ENCODE measurements around the gene RNMT.

RNMT gene

GRCh38 chr18:13809531-13810255 lies 83.2 kb downstream of the RNMT start:
- in situ Hi-C loops (cut with MboI; ENCODE audit: low sequenced_read_pairs), result no loop called here

- in situ Hi-C loops (cut with MboI; ENCODE audit: low sequenced_read_pairs), result no loop called here
Observed at GRCh38 chr18:13810950-13811485, 84.5 kb downstream of the RNMT start.

GRCh38 chr18:13811993-13812392 lies 85.5 kb downstream of the RNMT start:
- in situ Hi-C loops (cut with MboI; ENCODE audit: low sequenced_read_pairs), result no loop called here

GRCh38 chr18:13813271-13813849 lies 86.9 kb downstream of the RNMT start:
- in situ Hi-C loops (cut with MboI; ENCODE audit: low sequenced_read_pairs), result no loop called here

All from HL-60/S4 treated with phorbol 12-myristate 13-acetate at 8.2 ng/mL for 4 days and 3 days (cell line).